ENCODE measurements around the gene HSPG2.
"Not testable (repeated sequence)": the region's sequence is repeated elsewhere in the genome, so short reads cannot be mapped to it uniquely, and the experiment has no call there.

HSPG2 gene

GRCh38 chr1:21914880-21915640, 22.1 kb downstream of the HSPG2 start:
- DNase-seq, result peak in 1 of 58 donors; percentile 39

- DNase-seq, result no peak
These were observed 22.7 kb downstream of the HSPG2 start for GRCh38 chr1:21914450-21914849.

- DNase-seq, result no peak
These were observed 23.3 kb downstream of the HSPG2 start for GRCh38 chr1:21913763-21914162.

- no peak for DNase-seq
These were observed 23.9 kb downstream of the HSPG2 start for GRCh38 chr1:21913258-21913657.

GRCh38 chr1:21912038-21912758, 24.9 kb downstream of the HSPG2 start:
- DNase-seq, result no peak

- DNase-seq, result no peak
These were observed 25.7 kb downstream of the HSPG2 start for GRCh38 chr1:21911205-21912001.

GRCh38 chr1:21910558-21911204, 26.4 kb downstream of the HSPG2 start:
- DNase-seq, result no peak

GRCh38 chr1:21909787-21910503, 27.2 kb downstream of the HSPG2 start:
- peak in 1 of 58 donors; percentile 7 for DNase-seq

- DNase-seq, result no peak
These were observed 27.8 kb downstream of the HSPG2 start for GRCh38 chr1:21909286-21909759.

GRCh38 chr1:21907737-21908534, 29.2 kb downstream of the HSPG2 start:
- not testable (repeated sequence) for DNase-seq

- no peak for DNase-seq
These were observed 30.1 kb downstream of the HSPG2 start for GRCh38 chr1:21907079-21907418.

- DNase-seq, result no peak
These were observed 30.7 kb downstream of the HSPG2 start for GRCh38 chr1:21906173-21907078.

- DNase-seq, result no peak
These were observed 32.2 kb downstream of the HSPG2 start for GRCh38 chr1:21904704-21905520.

GRCh38 chr1:21904454-21904703, 32.7 kb downstream of the HSPG2 start:
- no peak for DNase-seq

GRCh38 chr1:21903638-21904453, 33.3 kb downstream of the HSPG2 start:
- DNase-seq, result no peak

- no peak for DNase-seq
These were observed 34.8 kb downstream of the HSPG2 start for GRCh38 chr1:21902026-21903012.
